Inferior parietal cortex (tissue), 1 donor: Measurements from ENCODE around the gene TOB1.
A peak's percentile ranks its signal among the peaks of the same experiment; 100 is the strongest.
"Not testable (repeated sequence)": the region's sequence is repeated elsewhere in the genome, so short reads cannot be mapped to it uniquely, and the experiment has no call there.

ENCODE experiments used
- DNase-seq: peaks from one replicate; pipeline ENCODE4 v3.0.0-alpha.2; 2016; ENCODE audit errors: extremely low spot score

Gene TOB1

GRCh38 chr17:50868602-50869001 lies 2.4 kb upstream of the TOB1 start:
- DNase-seq = no peak

GRCh38 chr17:50868140-50868438 lies 1.9 kb upstream of the TOB1 start:
- DNase-seq = no peak

DNA sequence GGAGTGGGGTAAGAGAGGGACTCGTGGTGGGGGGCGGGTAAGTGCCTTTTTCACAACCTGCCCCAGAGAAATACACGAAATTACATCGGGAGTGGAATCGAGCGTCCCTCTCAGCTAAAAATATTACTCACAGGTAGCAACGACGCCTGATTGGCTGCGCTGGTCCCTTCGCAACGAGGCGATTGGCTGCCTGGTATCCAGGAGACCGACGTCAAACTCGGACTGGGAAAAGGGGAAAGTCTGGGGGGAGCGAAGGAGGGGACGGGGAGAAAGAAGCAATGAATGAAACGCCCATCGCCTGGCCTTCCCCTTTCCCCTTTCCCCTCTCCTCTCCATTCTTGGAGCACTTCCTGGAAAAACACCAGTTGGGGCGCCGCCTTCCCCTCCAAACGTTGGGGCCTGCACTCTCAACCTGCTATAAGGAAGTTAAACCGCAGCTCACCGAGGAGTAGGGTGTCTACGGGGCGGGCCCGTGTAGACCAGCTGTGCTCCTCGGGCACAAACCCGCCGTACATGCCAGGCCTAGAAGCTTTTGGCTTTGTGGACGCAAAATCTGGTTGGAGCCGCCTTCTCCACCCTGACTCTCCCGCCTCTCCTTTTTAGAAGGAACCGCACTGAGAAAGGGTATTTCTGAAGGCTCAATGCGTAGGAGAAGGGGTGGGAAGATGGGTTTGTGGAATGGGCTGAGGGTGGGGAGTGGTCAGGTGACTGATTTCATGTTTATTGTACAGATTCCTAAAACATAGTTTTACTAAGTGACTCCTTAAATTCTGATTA lies 1.4 kb upstream of the TOB1 start:
- peak; percentile 98 for DNase-seq

DNA sequence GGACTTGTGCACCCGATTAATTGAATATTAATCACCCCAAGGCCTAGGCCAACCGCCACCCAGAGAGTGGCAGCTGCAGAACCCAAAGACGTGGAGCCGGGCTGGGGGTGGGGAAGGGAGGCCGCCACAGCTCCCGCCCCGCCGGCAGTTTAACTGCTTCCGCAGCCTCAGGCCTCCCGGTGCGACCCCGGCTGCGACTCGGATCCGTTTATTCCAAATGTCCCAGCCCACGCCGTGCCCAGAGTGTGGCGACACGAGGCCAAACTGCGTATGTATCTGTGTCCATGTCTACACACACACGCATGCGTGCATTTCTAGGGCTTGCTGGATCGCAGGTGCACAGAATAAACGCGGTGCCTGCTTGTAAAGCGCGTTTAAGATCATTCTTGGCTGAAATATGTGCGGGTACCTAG lies 802 bp upstream of the TOB1 start:
- no peak for DNase-seq

DNA sequence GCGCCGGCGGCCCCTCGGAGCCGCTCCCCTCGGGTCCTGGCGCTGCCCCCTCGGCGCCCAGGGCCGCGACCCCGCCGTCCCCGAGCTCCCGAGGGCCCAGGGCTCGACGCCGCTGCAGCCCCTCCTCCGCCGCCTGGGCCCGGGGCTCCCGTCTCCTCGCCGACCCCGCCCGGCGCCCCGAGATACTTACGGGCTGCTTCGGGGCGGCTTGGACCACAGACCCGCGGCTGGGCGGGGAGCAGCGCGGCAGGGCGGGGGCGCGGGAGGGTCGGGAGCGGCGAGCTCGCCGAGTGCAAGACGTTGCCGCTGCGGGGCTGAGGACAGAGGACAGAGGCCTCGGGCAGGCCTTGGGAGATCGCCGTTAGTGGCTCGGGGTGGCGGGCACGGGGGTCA lies 290 bp downstream of the TOB1 start:
- DNase-seq = no peak

DNA sequence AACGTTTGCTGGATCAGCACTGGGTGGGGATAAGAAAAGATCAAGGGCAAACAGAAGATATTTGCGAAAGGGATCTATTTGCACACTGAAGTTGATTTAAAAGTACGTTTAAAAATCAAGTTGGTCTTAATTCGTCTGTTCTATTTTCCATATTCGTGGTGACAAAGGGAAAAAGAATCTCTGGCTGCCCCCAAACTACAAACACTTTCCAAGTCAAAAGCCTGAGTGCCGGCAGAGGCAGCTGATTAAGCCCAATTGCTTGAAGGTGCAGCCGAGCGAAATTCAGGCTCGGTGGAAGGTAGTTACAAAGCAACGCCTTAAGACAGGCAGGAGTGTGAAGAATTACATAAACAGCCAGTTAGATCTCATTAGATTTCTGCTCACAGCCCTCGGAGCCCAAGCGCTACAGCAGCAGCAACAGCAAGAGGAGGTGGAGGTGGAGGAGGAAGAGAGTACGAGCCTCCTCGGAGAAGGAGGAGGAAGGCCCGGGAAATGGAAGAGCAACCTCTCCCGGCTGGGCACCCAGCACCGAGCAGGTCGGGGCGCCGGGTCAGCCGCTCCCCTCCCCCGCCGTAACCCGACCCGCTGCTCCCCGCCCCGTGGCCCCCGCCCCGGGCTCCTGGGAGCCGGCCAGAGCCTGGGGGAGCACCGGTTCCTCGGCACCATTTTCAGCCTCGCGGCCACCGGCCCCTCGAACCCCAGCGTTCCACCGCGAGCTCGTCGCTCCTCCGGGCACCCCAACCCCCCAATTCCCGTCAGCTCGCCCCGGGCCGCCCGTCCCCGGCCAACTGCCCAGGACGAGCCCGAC lies 890 bp downstream of the TOB1 start:
- peak; percentile 72 for DNase-seq

GRCh38 chr17:50864747-50865059 lies 1.5 kb downstream of the TOB1 start:
- DNase-seq = no peak

GRCh38 chr17:50863931-50864330 lies 2.2 kb downstream of the TOB1 start:
- DNase-seq = no peak

DNA sequence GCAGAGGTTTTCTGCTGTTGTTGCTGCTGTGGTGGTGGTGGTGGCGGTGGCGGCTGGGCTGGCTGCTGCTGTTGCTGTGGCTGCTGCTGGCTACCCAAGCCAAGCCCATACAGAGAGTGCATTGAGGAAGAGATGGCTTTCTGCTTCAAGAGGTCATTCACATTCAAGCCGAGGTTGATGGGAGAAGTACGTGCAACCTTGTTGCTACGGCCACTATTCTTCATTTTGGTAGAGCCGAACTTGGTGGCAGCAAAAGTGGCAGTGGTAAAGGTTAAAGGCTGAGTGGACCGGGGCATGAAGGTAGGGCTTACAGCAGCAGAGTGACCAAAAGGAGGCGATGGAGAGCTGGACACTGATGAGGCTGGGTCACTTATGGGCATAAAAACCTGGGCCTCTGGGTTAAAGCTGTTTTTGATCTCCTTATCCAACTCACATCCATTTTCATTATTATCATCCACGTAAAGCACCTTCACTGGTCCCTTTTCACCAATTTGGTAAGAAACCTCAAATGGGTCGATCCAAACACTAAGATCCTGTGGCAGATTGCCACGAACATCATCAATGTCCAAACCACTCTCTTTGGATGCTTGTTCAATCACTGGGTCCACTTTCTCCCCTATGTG lies 2.8 kb downstream of the TOB1 start:
- DNase-seq = peak; percentile 74

DNA sequence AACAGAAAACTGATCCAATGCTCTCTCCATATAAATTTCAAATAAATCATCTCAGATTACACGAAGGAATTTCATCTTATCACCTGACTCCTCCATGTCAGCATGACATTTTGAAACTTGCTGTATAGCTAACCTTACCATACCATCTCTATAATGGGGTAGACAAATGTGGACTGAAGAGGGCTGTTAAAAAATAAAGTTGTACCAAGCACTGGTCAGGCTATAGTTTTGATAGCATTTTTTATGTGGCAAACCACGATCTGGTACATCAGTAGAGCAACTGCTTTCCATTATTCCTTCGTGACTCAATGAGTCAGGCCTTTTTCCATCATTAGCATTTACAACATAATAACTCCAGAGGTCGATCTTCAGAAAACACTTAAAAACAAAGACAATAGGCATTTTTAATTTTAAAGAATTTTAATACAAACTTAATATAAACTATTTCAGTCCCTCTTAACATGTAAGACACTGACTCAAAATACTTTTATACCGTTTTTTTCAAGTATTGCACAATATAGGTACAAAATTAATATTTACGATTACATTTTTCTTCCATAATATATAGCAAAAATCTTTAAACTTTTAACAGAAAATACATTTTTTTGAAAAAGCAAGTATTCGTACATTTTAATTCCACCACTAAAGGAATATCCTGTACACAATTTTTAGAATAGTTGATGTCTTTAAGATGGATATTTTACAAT lies 4.2 kb downstream of the TOB1 start:
- no peak for DNase-seq

DNA sequence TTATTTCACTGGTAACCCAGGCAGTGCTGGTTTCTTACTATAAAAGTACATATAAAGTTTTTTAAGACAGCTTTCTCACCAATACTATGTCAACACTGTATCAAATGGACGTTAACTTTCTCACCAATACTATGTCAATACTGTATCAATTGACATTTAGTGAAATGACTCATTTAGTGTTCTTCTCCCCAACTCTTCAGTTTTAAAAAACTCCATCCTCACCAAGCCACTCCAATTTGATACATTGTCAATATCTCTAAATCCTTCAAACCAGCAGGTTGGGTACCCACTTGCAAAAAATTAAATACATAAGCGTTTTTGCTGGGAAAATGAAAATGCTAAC lies 4.8 kb downstream of the TOB1 start:
- DNase-seq = no peak

DNA sequence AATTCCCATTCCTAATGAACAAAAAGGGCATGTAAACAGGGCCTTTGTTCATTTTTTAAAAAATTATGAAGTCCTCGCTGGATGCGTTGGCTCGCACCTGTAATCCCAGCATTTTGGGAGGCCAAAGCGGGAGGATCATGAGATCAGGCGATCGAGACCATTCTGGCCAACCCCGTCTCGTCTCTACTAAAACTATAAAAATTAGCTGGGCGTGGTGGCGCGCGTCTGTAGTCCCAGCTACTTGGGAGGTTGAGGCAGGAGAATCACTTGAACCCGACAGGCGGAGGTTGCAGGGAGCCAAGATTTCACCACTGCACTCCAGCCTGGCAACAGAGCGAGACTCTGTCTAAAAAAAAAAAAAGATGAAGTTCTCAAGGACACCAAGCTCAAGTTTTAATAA lies 6.4 kb downstream of the TOB1 start:
- DNase-seq = not testable (repeated sequence)

DNA sequence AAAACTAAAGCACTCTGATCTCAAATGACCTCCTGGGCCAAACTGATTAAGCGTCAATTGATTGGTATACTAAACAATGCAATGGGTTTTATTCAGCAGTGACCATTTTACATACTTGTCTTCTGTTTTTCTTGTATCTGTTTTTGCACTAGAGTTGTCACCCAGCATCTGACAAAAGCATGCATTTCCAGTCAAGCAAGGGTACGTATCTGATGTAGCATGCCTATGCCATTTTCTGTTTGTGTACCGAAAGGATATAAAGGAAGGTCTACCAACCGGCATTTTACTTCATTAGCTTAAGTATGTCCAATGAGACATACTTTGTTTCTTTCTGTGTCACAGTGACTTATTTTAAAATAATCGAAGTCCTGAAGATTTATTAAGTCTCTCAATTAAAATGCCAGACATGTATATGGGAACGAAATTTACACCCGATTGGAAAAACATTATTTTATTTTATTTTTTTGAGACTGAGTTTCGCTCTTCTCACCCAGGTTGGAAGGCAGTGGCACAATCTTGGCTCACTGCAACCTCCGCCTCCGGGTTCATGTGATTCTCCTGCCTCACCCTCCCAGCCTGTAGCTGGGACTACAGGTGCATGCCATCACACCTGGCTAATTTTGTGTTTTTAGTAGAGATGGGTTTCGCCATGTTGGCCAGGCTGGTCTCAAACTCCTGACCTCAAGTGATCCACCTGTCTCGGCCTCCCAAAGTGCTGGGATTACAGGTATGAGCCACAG lies 7.5 kb downstream of the TOB1 start:
- DNase-seq = no peak

GRCh38 chr17:50856431-50856830 lies 9.7 kb downstream of the TOB1 start:
- no peak for DNase-seq

DNA sequence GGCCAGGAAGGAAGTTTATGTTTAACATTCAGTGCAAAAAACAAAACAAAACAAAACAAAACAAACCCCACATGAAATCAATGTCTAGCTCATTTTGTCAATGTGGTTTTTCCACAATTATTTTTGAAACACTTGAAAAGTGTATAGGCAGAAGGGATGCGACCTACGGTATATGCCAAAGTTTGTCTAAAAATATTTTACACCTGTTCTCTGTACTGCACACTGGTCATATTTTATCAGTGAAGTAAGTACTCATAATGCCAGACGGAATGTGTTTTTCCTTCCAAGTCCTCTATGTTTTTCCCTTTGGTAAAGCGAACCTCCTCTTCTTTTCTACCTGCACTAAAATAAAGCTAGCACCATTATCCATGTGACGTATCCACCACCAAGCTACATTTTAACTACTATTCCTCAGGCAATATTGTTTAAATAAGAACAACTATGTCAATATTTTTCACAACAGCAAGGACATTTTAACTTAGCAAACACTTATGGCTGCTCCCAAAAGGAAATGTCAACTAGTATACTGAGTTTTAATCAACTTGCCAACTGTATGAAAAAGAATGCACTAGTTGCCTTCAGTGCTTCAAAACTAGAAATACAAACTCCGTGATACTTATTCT lies 10.3 kb downstream of the TOB1 start:
- no peak for DNase-seq

- DNase-seq = no peak
These were observed 12.4 kb downstream of the TOB1 start for GRCh38 chr17:50853781-50854180.

DNA sequence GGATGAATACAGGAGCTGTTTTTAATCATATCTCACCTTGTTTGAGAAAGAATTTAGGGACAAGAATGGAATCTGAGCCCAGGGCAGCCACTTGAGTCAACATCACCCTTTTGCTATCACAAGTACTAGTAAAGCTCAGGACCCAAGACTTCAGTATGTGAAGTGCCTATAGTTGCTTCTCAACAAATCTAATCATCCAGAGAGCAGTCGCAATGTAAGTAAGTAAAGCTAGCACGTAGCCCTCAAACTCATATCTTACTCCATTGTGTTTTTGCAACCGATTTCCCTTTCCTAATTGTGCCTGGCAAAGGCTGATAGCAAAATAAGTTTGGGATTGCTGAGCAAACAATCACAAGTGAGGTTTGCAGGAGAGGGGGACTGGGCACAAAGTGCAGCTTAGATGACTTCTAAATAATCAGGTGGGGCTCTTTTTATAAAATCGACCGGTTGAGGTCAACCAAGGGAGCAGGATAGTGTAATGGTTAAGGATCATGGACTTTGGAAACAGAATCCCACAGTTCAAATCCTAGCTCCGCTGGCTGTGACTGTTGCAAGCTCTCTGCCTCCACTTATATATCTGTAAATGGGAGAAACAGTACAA lies 13.0 kb downstream of the TOB1 start:
- DNase-seq = no peak

DNA sequence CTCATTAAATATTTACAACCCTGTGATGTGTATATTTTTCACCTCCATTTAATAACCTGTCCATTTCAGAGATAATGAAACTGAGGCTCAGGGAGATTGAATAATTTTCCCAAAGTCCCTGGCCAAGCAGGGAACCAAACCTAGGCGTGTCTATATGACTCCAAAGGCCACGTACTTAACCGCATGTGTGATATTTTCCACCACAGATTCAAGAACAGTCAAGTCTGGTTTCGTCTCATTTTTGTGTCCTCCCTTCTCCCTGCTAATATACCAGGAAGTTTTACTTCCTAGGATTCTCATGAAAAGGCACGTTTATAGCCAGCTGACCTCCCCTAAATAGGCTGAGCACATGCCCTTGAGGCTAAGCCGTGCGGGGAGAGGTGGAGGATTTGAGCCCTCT lies 15.5 kb downstream of the TOB1 start:
- no peak for DNase-seq

GRCh38 chr17:50848711-50849110 lies 17.4 kb downstream of the TOB1 start:
- no peak for DNase-seq

DNA sequence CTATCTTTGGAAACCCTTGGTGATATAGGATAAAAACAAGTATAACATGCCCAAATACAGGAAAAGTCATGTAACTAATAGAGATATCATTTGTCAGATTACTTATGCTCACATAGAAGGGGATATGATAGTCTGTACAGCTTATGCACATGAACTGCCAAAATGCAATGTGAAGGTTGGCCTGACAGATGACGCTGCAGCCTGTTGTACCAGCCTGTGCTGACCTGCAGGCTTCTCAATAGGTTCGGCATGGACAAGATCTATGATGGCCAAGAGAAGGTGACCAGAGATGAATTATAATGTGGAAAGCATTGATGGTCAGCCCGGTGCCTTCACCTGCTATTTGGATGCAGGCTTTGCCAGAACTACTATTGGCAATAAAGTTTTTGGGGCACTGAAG lies 18.1 kb downstream of the TOB1 start:
- DNase-seq = no peak

DNA sequence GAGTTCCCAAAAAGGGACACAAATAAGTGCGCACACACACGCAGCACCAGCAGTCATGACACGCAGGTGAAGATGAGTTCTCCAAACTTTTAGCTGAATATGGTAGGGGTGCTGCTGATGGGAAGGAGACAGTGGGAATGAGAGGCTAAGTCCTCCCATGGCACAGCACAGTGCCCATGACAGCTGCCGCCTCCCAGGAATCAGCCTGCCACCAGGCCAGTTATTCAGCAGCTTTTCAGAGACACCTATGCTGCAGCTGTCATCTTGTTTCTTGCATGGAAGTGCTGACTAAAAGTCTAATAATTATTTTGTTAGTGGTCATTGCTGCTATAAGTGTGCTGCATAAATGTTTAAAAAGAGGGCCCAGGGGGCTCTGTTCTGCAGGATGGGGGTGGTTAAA lies 18.6 kb downstream of the TOB1 start:
- no peak for DNase-seq
